GM21381 (cell line): ENCODE results near the gene ZNF217.
"Not testable (repeated sequence)": the region's sequence is repeated elsewhere in the genome, so short reads cannot be mapped to it uniquely, and the experiment has no call there.

Source experiments
- ATAC-seq: cut with Tn5 transposase; IDR thresholded peaks from one replicate; pipeline ENCODE4 v1.9.1; 2021; ENCODE audit warnings: mild to moderate bottlenecking, moderate library complexity; ENCODE audit not compliant: unreplicated experiment

The ZNF217 gene

GRCh38 chr20:53534037-53534436 is 59.6 kb downstream of the ZNF217 start:
- no peak for ATAC-seq

DNA sequence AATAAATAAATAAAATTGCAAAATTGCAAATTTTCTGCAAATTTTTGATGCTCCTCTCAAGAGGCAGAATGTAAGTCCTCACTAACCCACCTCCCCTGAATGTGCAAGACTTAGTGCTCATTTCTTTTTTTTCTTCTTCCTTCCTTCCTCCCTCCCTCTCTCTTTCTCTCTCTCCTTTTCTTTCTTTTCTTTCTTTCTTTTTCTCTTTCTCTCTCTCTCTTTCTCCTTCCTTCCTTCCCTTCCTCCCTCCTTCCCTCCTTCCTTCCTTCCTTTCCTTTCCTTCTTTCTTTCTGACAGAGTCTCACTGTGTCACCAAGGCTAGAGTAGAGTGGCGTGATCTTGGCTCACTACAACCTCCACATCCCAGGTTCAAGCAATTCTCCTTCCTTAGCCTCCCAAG is 60.1 kb downstream of the ZNF217 start:
- ATAC-seq: no peak

- ATAC-seq: not testable (repeated sequence)
Observed at GRCh38 chr20:53532654-53533312, 60.9 kb downstream of the ZNF217 start.

DNA sequence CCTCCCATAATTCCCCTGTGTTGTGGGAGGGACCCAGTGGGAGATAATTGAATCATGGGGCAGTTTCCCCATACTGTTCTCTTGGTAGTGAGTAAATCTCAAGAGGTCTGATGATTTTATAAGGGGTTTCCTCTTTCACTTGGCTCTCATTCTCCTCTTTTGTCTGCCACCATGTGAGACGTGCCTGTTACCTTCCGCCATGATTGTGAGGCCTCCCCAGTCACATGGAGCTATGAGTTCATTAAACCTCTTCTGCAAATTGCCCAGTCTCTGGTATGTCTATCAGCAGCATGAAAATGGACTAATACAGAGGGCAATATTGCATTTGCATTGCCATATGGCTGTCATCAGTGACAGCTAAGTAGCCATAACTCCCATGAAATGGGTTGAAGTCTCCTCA is 63.2 kb downstream of the ZNF217 start:
- no peak for ATAC-seq

- no peak for ATAC-seq
Observed at GRCh38 chr20:53529658-53530057, 64.0 kb downstream of the ZNF217 start.

DNA sequence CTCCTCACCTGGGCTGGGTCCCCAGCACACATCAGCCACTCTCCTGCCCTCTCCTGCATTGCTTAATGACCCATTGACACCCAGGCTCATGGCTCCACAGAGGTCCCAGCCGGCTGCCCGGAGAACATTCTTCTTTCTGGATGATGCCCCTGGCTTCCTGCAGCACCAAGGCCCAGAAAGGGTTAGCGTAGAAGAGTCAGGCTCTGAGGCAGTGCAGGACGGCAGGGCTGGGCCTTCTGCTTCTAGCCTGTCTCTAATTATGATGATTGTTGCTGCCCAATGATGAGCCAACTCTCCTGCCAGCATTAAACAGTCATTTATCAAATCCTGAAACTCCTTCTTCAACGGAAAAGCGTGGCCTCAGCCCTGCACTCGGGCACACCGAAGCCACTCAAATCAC is 66.4 kb downstream of the ZNF217 start:
- ATAC-seq: no peak

- no peak for ATAC-seq
Observed at GRCh38 chr20:53524589-53525312, 68.9 kb downstream of the ZNF217 start.

DNA sequence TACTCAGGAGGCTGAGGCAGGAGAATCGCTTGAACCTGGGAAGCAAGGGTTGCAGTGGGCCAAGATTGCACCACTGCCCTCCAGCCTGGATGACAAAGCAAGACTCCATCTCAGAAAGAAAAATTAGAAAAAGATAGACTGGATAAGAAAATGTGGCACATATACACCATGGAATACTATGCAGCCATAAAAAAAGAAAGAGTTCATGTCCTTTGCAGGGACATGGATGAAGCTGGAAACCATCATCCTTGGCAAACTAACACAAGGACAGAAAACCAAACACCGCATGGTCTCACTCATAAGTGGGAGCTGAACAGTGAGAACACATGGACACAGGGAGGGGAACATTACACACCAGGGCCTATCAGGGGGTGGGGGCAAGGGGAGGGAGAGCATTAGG is 70.0 kb downstream of the ZNF217 start:
- not testable (repeated sequence) for ATAC-seq

DNA sequence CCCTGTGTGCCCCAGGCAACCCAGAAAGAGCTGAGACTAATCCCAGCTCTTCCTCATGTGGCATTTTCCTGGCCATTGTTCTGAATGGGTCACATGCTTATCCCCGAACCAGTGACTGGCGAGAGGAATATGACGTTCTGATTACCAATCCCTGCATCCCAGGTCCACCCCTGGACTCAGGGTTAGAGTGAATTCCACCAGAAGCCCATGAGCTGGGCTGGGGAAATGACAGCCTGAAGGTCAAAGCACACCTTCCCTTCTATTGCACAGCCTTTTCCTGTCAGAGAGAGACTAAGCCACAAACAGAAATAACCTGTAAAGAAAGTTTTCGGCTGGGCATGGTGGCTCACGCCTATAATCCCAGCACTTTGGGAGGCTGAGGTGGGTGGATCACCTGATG is 70.9 kb downstream of the ZNF217 start:
- ATAC-seq: no peak

GRCh38 chr20:53522026-53522425 is 71.6 kb downstream of the ZNF217 start:
- no peak for ATAC-seq

DNA sequence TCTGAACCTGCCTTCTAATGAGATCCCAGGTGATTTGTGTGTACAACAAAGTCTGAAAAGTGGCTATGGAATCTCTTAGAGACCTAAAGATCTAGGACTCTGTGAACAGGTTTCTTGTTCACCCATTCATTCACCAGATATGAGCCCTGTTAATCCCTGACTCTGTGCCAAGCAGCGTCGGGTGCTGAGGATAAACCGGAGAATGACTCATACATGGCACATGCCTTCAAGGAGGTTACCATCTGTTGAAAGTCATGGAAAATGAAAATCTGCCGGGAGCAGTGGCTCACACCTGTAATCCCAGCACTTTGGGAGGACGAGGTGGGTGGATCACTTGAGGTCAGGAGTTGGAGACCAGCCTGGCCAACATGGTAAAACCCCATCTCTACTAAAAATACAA is 72.2 kb downstream of the ZNF217 start:
- not testable (repeated sequence) for ATAC-seq

DNA sequence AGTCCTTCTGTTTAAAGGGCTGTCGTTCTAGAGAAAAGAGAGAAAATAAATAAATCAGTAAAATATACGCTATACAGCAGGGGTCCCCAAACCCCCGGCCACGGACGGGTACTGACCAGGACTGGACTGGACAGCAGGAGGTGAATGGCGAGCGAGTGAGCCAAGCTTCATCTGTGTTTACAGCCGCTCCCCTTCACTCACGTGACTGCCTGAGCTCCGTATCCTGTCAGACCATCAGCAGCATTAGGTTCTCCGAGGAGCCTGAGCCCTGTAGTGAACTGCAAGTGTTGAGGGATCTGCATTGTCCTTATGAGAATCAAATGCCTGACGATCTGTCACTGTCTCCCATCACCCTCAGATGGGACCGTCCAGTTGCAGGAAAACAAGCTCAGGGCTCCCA is 76.5 kb downstream of the ZNF217 start:
- ATAC-seq: no peak
